ENCODE measurements around the gene VPS39. TPM values are rescaled to one million over a fixed set of nuclear protein-coding genes. Genes with fewer than 3 reads are reported as not detected.

VPS39 gene
- total RNA-seq, 2 experiments from 2014 or later, result 76.8 to 82.3 TPM

DNA sequence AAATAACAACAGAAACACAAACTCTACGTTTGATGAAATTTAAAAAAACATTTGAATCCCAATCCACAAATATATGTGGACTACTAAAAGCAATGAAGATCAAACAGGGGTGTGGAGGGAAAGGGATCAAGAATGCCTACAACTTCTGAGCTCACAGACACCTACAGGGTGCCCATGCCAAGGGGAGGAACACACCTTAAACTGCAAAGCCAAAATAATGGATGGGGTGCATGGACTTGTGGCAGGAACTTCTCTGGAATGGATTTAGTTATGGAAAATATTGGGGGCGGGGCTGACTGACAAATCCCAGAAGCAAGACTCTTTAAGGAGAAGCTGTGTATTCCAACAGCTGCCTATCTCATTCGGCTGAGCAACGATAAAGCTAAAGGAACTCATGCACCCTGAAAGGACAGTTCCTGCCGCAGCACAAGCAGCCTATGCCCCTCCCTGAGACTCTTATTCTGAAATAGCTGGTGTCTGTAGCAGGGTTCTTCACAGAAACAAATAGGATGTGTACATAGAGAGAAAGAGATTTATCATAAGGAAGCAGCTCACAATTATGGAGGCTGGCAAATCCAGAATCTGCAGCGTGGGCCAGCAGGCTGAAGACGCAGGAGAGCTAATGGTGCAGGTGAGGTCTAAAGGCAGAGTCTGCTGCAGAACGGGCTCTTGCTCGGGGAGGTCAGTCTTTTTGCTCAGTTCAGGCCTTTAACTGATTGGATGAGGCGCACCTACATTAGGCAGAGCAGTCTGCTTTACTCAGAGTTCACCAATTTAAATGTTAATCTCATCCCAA is 89.3 kb downstream of the VPS39 start:
- peaks cover 13% of the 10 kb centered on the region for H3K27me3 Mint-ChIP-seq
- POLR2A ChIA-PET, result interaction anchor here (0.6 to 0.7 kb wide), 2 partner anchors 67 to 1315 kb away, joined by 3 to 4 read pairs; no protein-coding TSS in a partner anchor
- H3K36me3 Mint-ChIP-seq (ENCODE audit: low read depth), result no peaks in the 10 kb centered on the region
- H3K9me3 Mint-ChIP-seq, result no peaks in the 10 kb centered on the region
- no peak for DNase-seq
- no peak overlapping the region for H3K4me3 Mint-ChIP-seq
- H3K27ac Mint-ChIP-seq, result no peak overlapping the region
- peaks cover 7% of the 10 kb centered on the region for H3K4me1 Mint-ChIP-seq
- CTCF ChIA-PET, result interaction anchor here (0.5 to 1.2 kb wide), 5 partner anchors 9 to 159 kb away, joined by 3 to 9 read pairs (median 4); no protein-coding TSS in a partner anchor

DNA sequence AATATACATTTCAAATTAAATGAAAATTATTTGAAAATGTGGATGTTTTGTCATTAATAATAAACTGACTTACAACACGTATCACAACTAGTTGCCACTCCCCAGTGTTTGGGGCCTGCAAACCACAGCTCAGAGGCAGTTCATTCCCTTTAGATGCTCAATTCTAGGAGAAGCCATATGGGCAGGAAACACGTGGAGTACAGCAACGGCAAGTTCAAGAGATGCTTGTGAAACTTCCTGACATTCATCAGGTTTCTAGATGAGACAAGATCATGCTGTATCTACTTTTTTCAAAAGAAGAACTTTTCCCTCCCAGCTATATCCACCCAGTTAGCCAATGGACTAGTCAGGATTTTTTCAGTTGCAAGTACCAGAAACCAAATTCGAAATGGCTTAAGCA is 96.2 kb downstream of the VPS39 start:
- Mint-ChIP-seq H3K36me3 (ENCODE audit: low read depth) (peaks cover 2% of the 10 kb centered on the region), H3K27me3 (peaks cover 27% of the 10 kb centered on the region), H3K27ac (no peak overlapping the region), H3K4me3 (no peak overlapping the region), H3K4me1 (peaks cover 28% of the 10 kb centered on the region), H3K9me3 (no peaks in the 10 kb centered on the region)
- ChIA-PET CTCF (interaction anchor here (0.7 to 1.6 kb wide), 3 partner anchors 11 to 1113 kb away, joined by 3 read pairs; no protein-coding TSS in a partner anchor), POLR2A (no interaction called here)
- DNase-seq, result no peak

DNA sequence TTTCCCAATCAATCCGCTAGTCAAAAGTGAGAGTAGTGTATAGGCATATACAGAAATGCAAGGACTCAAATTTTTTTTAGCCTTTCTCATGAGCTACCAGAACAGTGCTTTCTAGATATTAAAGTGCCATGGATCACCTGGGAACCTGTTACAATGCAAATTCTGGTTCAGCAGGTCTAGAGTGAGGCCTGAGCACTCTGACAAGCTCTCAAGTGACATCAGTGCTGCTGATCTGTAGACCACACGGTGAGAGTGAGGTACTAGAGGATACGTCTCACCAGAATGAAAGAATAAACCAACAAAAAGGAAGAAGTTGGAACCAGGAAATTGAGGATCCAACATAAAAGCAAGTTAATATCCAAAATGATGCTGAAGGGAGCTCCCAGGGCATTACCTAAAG is 97.7 kb downstream of the VPS39 start:
- Mint-ChIP-seq H3K27ac (no peak overlapping the region), H3K4me3 (no peak overlapping the region), H3K9me3 (no peaks in the 10 kb centered on the region), H3K27me3 (peaks cover 22% of the 10 kb centered on the region), H3K4me1 (peaks cover 28% of the 10 kb centered on the region), H3K36me3 (ENCODE audit: low read depth) (peaks cover 2% of the 10 kb centered on the region)
- CTCF ChIA-PET, result interaction anchor here (0.6 to 1.6 kb wide), 5 partner anchors 8 to 410 kb away, joined by 3 to 9 read pairs (median 3); partner anchors contain the start of gene EHD4
- DNase-seq, result no peak
- POLR2A ChIA-PET, result interaction anchor here (0.5 kb wide), 1 partner anchor 465 kb away, joined by 3 read pairs; the partner anchor contains the start of gene STARD9

DNA sequence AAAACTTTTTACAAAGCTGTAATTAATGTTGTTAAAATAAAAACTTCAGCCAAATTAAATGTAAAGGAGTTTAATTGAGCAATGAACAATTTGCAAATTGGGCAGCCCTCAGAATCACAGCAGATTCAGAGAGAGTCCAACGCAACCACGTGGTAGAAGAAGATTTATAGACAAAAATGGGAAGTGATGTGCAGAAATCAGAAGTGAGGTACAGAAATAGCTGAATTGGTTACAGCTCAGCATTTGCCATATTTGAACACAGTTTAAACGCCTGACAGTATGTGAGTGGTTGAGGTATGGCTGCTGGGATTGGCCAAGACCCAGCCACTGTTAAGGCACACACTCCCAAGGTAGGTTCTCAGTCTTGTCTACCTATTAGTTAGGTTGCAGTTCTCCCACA is 99.3 kb downstream of the VPS39 start:
- no peak for DNase-seq
- CTCF ChIA-PET, result interaction anchor here (1.2 kb wide), 1 partner anchor 119 kb away, joined by 4 read pairs; no protein-coding TSS in a partner anchor
- no peaks in the 10 kb centered on the region for H3K9me3 Mint-ChIP-seq
- peaks cover 28% of the 10 kb centered on the region for H3K4me1 Mint-ChIP-seq
- POLR2A ChIA-PET, result no interaction called here
- no peak overlapping the region for H3K27ac Mint-ChIP-seq
- H3K27me3 Mint-ChIP-seq, result peaks cover 16% of the 10 kb centered on the region
- peaks cover 2% of the 10 kb centered on the region for H3K36me3 Mint-ChIP-seq (ENCODE audit: low read depth)
- no peak overlapping the region for H3K4me3 Mint-ChIP-seq

Other genes starting within 250 kb of the VPS39 start
- gene EHD4, start 235.7 kb downstream of the VPS39 start, total RNA-seq, result 10 to 100 TPM; 25.0 to 25.3 TPM
- gene PLA2G4E, start 187.3 kb downstream of the VPS39 start, total RNA-seq, result not detected
- not detected for gene PLA2G4D, start 113.7 kb downstream of the VPS39 start, total RNA-seq
- not detected for gene PLA2G4F, start 51.7 kb downstream of the VPS39 start, total RNA-seq
- 10 to 100 TPM; 28.3 to 31.5 TPM for gene GANC, start 64.9 kb upstream of the VPS39 start, total RNA-seq
- 10 to 100 TPM; 39.2 to 40.3 TPM for gene TMEM87A, start 65.1 kb upstream of the VPS39 start, total RNA-seq
- gene CAPN3, start 151.2 kb upstream of the VPS39 start, total RNA-seq, result 1 to 10 TPM; 3.7 to 4.4 TPM

Measured in activated CD4-positive, alpha-beta memory T cell treated with anti-CD3 and anti-CD28 coated beads, Interleukin-2, amount 10 ng/mL, durations not matched to agents 7 days and 5 days (primary cell).